BE2C (cell line): ENCODE results near the gene DPP8.

Source experiments
- DNase-seq: peaks from one replicate; pipeline ENCODE4 v3.0.0-alpha.2; 2020
- H3K27me3 ChIP-seq: fragments of 250-450 bp; sonication (Bioruptor Pico); 2 replicates; pipeline ENCODE4 v1.5.1; 2020; ENCODE audit warnings: mild to moderate bottlenecking
- H3K36me3 ChIP-seq: fragments of 250-450 bp; sonication (Bioruptor Pico); 2 replicates; pipeline ENCODE4 v1.5.1; 2020; ENCODE audit warnings: mild to moderate bottlenecking
- H3K4me1 ChIP-seq: fragments of 250-450 bp; sonication (Bioruptor Pico); 2 replicates; pipeline ENCODE4 v1.5.1; 2020
- H3K4me3 ChIP-seq: 2 replicates; pipeline ENCODE4 v1.5.1; 2011; ENCODE audit warnings: low read depth, low read length
- H3K9me3 ChIP-seq: fragments of 250-450 bp; sonication (Bioruptor Pico); 2 replicates; pipeline ENCODE4 v1.5.1; 2020
- TF ChIP-seq, protein P1 (sequence below): IDR thresholded peaks from 2 replicates; pipeline ENCODE4 v1.5.1; 2012; ENCODE audit warnings: mild to moderate bottlenecking, low read depth, low read length

DPP8 gene

DNA sequence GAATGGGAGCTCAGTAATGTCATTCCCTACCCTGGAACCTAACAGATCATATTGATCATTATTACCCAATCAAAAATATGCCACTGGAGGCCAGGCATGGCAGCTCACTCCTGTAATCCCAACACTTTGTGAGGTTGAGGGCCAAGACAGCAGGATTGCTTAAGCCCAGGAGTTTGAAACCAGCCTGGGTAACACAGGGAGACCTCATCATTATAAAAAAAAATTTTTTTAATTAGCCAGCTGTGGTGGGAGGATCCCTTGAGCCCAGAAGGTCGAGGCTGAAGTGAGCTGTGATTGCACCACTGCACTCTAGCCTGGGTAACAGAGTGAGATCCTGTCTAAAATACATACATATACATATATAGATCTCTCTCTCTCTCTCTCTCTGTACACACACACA, 104.9 kb downstream of the DPP8 start:
- no peaks in the 10 kb centered on the region; the same call in 1 of the 2 replicates for H3K4me1 ChIP-seq
- no peak overlapping the region for H3K4me3 ChIP-seq
- TF ChIP-seq, protein P1, sequence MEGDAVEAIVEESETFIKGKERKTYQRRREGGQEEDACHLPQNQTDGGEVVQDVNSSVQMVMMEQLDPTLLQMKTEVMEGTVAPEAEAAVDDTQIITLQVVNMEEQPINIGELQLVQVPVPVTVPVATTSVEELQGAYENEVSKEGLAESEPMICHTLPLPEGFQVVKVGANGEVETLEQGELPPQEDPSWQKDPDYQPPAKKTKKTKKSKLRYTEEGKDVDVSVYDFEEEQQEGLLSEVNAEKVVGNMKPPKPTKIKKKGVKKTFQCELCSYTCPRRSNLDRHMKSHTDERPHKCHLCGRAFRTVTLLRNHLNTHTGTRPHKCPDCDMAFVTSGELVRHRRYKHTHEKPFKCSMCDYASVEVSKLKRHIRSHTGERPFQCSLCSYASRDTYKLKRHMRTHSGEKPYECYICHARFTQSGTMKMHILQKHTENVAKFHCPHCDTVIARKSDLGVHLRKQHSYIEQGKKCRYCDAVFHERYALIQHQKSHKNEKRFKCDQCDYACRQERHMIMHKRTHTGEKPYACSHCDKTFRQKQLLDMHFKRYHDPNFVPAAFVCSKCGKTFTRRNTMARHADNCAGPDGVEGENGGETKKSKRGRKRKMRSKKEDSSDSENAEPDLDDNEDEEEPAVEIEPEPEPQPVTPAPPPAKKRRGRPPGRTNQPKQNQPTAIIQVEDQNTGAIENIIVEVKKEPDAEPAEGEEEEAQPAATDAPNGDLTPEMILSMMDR: no peak
- no peaks in the 10 kb centered on the region for H3K9me3 ChIP-seq
- DNase-seq: no peak
- H3K27me3 ChIP-seq: no peaks in the 10 kb centered on the region
- no peaks in the 10 kb centered on the region for H3K36me3 ChIP-seq

DNA sequence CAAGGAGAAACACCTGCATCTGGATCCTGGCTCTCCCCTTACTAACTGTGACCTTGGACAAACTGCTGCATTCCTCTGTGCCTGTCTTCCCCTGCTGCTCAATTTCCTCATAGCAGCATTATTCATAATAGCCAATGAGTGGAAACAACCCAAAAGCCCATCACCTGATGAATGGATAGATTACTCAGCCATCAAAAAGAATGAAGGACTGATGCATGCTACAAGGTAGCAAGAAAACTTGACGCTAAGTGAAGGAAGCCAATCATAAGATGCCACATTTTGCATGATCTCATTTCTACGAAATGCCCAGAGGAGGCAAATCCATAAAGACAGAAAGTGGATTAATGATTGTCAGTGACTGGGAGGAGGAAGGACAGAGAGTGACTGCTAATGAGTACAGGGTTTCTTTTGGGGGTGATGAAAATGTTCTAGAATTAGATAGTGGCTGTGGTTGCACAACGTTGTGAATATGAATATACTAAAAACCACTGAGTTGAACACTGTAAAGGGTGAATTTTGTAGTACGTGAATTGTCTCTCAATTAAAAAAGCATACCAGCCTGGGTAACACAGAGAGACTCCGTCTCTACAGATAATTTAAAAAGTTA, 105.9 kb downstream of the DPP8 start:
- TF ChIP-seq, protein P1: no peak
- no peak for DNase-seq
- Histone ChIP-seq H3K4me1 (no peaks in the 10 kb centered on the region; the same call in 1 of the 2 replicates), H3K27me3 (no peaks in the 10 kb centered on the region), H3K36me3 (no peaks in the 10 kb centered on the region), H3K9me3 (no peaks in the 10 kb centered on the region), H3K4me3 (no peak overlapping the region)

DNA sequence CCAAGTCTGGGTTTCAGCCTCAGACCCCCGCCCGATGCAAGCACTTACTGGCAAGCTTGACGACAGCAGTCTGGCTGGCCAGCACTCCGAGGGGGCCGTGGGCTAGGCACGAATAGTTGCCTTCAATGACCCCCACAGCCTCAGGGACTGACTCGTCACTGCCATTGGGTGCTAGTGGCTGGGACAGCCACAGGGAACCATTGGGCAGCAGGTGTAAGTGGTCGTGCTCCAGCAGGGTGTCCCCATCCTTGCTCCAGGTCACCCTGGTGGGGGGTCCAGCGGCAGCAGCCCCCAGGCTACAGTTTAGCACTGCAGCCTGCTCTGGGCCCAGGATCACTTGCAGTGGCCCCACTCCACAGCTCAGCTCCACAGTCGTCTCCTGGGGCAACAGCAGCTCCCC, 106.5 kb downstream of the DPP8 start:
- H3K9me3 ChIP-seq: no peaks in the 10 kb centered on the region
- H3K4me3 ChIP-seq: no peak overlapping the region
- H3K27me3 ChIP-seq: no peaks in the 10 kb centered on the region
- no peaks in the 10 kb centered on the region; the same call in 1 of the 2 replicates for H3K4me1 ChIP-seq
- no peaks in the 10 kb centered on the region for H3K36me3 ChIP-seq
- no peak for DNase-seq
- TF ChIP-seq, protein P1: no peak

DNA sequence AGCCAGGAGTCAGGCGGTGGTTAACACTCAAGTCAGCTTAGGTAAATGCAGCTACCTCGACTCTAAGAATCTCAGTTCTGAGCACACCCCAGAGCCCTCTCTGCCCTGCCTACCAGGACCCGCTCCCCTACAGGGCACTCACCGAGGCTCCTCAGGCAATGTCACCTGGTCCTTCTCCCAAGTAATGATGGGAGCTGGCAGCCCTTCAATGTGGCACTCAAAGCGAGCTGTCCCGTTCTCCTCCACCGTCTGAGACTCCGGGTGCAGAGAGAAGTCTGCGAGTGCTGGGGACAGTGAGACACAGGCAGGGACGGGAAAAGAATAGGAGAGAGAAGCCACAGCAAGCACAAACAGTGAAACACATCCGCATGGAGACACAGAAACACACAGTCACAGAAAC, 107.5 kb downstream of the DPP8 start:
- Histone ChIP-seq H3K36me3 (no peaks in the 10 kb centered on the region), H3K9me3 (no peaks in the 10 kb centered on the region), H3K27me3 (no peaks in the 10 kb centered on the region), H3K4me3 (no peak overlapping the region), H3K4me1 (no peaks in the 10 kb centered on the region)
- TF ChIP-seq, protein P1: no peak
- DNase-seq: no peak

DNA sequence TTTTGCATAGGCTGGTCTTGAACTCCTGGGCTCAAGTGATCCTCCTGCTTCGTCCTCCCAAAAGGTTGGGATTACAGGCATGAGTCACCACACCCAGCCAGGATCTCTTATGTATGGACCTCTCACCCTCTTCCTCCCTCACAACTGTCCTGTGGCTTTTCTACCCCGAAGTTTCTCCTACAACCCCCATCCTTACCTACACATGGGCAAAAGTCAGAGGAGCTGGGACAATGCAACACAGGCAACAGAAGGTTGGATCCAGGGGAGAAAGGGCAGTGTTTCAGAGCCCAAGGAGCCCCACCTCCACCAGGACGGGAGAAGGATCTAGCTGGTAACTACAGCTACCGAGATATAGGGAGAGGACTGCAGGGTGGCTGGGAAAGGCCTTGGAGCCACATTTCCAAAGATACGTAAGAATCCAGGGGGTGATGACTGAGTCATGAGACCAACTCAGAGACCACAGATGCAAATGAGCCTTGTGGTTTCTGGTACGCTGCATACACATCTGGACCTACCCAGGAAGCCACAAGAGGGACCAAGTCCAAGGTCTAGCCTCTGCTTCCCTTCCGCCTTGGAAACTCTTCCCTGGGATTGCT, 108.4 kb downstream of the DPP8 start:
- Histone ChIP-seq H3K4me1 (no peaks in the 10 kb centered on the region), H3K36me3 (no peaks in the 10 kb centered on the region), H3K27me3 (no peaks in the 10 kb centered on the region), H3K4me3 (no peak overlapping the region), H3K9me3 (no peaks in the 10 kb centered on the region)
- no peak for DNase-seq
- TF ChIP-seq, protein P1: no peak

DNA sequence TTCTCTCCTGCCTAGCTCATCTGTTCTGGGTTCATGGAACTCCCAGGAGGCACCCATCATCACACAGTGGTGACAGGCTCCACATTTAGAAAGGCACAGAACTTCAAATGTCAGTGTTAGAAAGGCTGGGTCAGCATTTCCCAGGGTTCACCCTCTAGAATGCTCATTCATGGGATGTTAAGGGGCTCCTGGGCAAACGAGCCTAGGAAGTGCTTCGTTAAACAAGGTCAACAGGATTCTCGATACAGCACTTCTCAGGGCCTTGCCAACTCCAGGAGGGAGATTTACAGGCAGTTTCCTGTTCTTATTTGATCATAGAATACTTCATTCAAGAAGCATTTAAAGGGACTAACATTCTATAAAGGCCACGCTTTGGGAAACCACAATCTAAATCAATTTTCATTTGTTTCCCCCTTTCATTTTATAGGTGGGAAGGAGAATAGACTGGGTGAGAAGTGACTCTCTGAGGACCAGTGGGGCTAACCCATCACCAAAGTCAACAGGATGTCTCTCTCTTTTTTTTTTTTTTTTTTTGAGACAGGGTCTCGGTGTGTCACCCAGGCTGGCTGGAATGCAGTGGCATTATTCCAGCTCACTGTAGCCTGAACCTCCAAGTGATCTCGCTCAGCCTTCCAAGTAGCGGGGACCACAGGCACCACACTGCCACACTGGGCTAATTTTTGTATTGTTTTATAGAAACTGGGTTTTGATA, 109.0 kb downstream of the DPP8 start:
- TF ChIP-seq, protein P1: no peak
- Histone ChIP-seq H3K4me3 (no peak overlapping the region), H3K9me3 (no peaks in the 10 kb centered on the region), H3K4me1 (no peaks in the 10 kb centered on the region), H3K27me3 (no peaks in the 10 kb centered on the region), H3K36me3 (no peaks in the 10 kb centered on the region)
- DNase-seq: no peak
